Esophagus squamous epithelium (tissue), 4 donors: ENCODE results near the gene ADGRL1.
"Not testable (repeated sequence)": the region's sequence is repeated elsewhere in the genome, so short reads cannot be mapped to it uniquely, and the experiment has no call there.

Source experiments
- POLR2A ChIP-seq, 4 donors: fragments of 450-650 bp; IDR thresholded peaks; one replicate each; pipeline ENCODE4 v1.6.1; 2017; ENCODE audit warnings: antibody characterized with exemption in 4 of 4, mild to moderate bottlenecking in 4 of 4, moderate library complexity in 3 of 4
- TF ChIP-seq, protein P1 (sequence below), 6 experiments: fragments of 450-650 bp in 4 of 6; fragments of 200-600 bp in 2 of 6; sonication (generic) in 2 of 6; IDR thresholded peaks; one replicate each; pipeline ENCODE4 v1.5.1; 2016 to 2019; ENCODE audit warnings: antibody characterized with exemption in 6 of 6, mild to moderate bottlenecking in 4 of 6, moderate library complexity in 4 of 6

DNA sequence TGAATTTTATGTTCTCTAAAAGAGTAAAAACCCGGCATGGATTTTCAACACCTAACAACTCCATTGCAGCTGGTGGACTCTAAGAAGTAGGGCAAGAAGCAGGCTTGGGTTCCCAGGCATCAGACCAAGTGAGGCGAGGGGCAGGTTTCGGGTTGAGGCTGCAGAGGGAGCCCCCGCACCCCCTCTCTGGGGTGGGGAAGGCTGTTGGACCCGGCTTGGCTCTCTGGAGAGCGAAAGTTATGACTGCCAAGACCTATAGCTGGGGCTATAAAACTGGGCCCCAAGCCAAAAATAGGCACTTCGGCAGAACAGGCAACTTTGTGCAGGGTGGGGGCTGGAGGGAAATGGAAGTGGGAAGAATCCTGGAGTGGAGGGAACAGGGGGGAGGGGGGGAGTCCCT is 1.8 kb upstream of the ADGRL1 start:
- TF ChIP-seq, protein P1, sequence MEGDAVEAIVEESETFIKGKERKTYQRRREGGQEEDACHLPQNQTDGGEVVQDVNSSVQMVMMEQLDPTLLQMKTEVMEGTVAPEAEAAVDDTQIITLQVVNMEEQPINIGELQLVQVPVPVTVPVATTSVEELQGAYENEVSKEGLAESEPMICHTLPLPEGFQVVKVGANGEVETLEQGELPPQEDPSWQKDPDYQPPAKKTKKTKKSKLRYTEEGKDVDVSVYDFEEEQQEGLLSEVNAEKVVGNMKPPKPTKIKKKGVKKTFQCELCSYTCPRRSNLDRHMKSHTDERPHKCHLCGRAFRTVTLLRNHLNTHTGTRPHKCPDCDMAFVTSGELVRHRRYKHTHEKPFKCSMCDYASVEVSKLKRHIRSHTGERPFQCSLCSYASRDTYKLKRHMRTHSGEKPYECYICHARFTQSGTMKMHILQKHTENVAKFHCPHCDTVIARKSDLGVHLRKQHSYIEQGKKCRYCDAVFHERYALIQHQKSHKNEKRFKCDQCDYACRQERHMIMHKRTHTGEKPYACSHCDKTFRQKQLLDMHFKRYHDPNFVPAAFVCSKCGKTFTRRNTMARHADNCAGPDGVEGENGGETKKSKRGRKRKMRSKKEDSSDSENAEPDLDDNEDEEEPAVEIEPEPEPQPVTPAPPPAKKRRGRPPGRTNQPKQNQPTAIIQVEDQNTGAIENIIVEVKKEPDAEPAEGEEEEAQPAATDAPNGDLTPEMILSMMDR (IDR thresholded peaks at IDR 0.05): not testable (repeated sequence)
- TF ChIP-seq POLR2A (IDR thresholded peaks at IDR 0.05): not testable (repeated sequence)
